IMR-90 (cell line): ENCODE measurements around the gene SLC29A3. TPM values are rescaled to one million over a fixed set of nuclear protein-coding genes. Genes with fewer than 3 reads are reported as not detected.

Experiments used
- ATAC-seq: fragments of 200-7000 bp; cut with Tn5 transposase; 2 replicates; pipeline ENCODE4 v1.9.1; 2020; ENCODE audit warnings: low read depth, mild to moderate bottlenecking, moderate library complexity
- BruUV-seq: library from RNA; stranded (reverse); fragments of 400-500 nt; replicated peaks from 2 replicates; lab custom pipeline; 2021; lab: Mats Ljungman, UMichigan
- CTCF ChIA-PET: fragments of 300-600 bp; formaldehyde crosslinking; extraction: SDS; loops from one replicate; lab custom pipeline; 2021; ENCODE audit warnings: antibody characterized with exemption; lab: Yijun Ruan, JAX
- POLR2A ChIA-PET: fragments of 300-600 bp; sonication (Branson Sonifier 250); formaldehyde crosslinking; loops from one replicate; lab custom pipeline; 2022; ENCODE audit warnings: antibody characterized with exemption; ENCODE audit not compliant: unreplicated experiment; lab: Charles Lee
- DNase-seq: peaks from one replicate; pipeline ENCODE4 v3.0.0; 2013
- H2AFZ ChIP-seq: replicated peaks from 2 replicates; pipeline ENCODE3; 2013; ENCODE audit warnings: low read length, mild to moderate bottlenecking; ENCODE audit not compliant: poor library complexity
- H2AK5ac ChIP-seq: 2 replicates; pipeline ENCODE4 v1.6.1; 2013; ENCODE audit warnings: low read depth, low read length, inconsistent platforms
- H2AK9ac ChIP-seq: replicated peaks from 2 replicates; pipeline ENCODE3; 2013; ENCODE audit warnings: mild to moderate bottlenecking, low read depth, low read length, moderate library complexity; ENCODE audit not compliant: poor library complexity
- H2BK120ac ChIP-seq: 2 replicates; pipeline ENCODE4 v1.6.1; 2013; ENCODE audit warnings: low read depth, low read length, inconsistent platforms
- H2BK15ac ChIP-seq: 3 replicates; pipeline ENCODE4 v1.6.1; 2013; ENCODE audit warnings: low read depth, low read length, inconsistent platforms
- H2BK20ac ChIP-seq: 2 replicates; pipeline ENCODE4 v1.6.1; 2013; ENCODE audit warnings: low read depth, mild to moderate bottlenecking, inconsistent platforms, low read length, moderate library complexity
- H2BK5ac ChIP-seq: 2 replicates; pipeline ENCODE4 v1.6.1; 2013; ENCODE audit warnings: mild to moderate bottlenecking, low read depth, low read length, inconsistent platforms; ENCODE audit not compliant: poor library complexity, severe bottlenecking
- H3K14ac ChIP-seq: replicated peaks from 2 replicates; pipeline ENCODE4 v1.6.1; 2013; ENCODE audit warnings: low read depth, low read length, inconsistent platforms
- H3K18ac ChIP-seq: 2 replicates; pipeline ENCODE4 v1.6.1; 2013; ENCODE audit warnings: low read depth, low read length, control low read depth
- H3K23ac ChIP-seq: 2 replicates; pipeline ENCODE4 v1.6.1; 2013; ENCODE audit warnings: low read depth, low read length, inconsistent platforms
- H3K27ac ChIP-seq: 2 replicates; pipeline ENCODE4 v1.5.1; 2013; ENCODE audit warnings: mild to moderate bottlenecking, control low read depth, low read length; ENCODE audit not compliant: insufficient read depth
- H3K27me3 ChIP-seq: 2 replicates; pipeline ENCODE4 v1.6.1; 2013; ENCODE audit warnings: low read length; ENCODE audit not compliant: control insufficient read depth, insufficient read depth
- H3K36me3 ChIP-seq: 2 replicates; pipeline ENCODE4 v1.6.1; 2013; ENCODE audit warnings: low read length, mixed read lengths; ENCODE audit not compliant: control insufficient read depth, insufficient read depth
- H3K4ac ChIP-seq: 2 replicates; pipeline ENCODE4 v1.6.1; 2013; ENCODE audit warnings: low read depth, low read length, inconsistent platforms
- H3K4me1 ChIP-seq: 2 replicates; pipeline ENCODE4 v1.6.1; 2013; ENCODE audit warnings: low read length, mixed read lengths; ENCODE audit not compliant: control insufficient read depth, insufficient read depth
- H3K4me2 ChIP-seq: 2 replicates; pipeline ENCODE4 v1.6.1; 2013; ENCODE audit warnings: low read depth, mild to moderate bottlenecking, control low read depth, low read length, moderate library complexity
- H3K4me3 ChIP-seq: 2 replicates; pipeline ENCODE4 v1.5.1; 2013; ENCODE audit warnings: low read depth, mild to moderate bottlenecking, control low read depth, low read length, moderate library complexity; ENCODE audit not compliant: insufficient read depth
- H3K56ac ChIP-seq: 2 replicates; pipeline ENCODE4 v1.6.1; 2013; ENCODE audit warnings: low read length, inconsistent platforms; ENCODE audit not compliant: insufficient read depth; ENCODE audit errors: extremely low read depth
- H3K79me1 ChIP-seq, 2 experiments: 2 replicates each; pipeline ENCODE4 v1.6.1; 2013; ENCODE audit warnings: low read length in 2 of 2, inconsistent platforms in 1 of 2, low read depth in 1 of 2
- H3K9ac ChIP-seq: 2 replicates; pipeline ENCODE4 v1.6.1; 2013; ENCODE audit warnings: low read depth, low read length, control low read depth
- H3K9me1 ChIP-seq: 2 replicates; pipeline ENCODE4 v1.6.1; 2013; ENCODE audit warnings: low read length, inconsistent platforms; ENCODE audit not compliant: insufficient read depth
- H3K9me3 ChIP-seq: 2 replicates; pipeline ENCODE4 v1.6.1; 2013; ENCODE audit warnings: low read length; ENCODE audit not compliant: control insufficient read depth, insufficient read depth
- H4K20me1 ChIP-seq: 2 replicates; pipeline ENCODE4 v1.6.1; 2013; ENCODE audit warnings: low read length, inconsistent platforms; ENCODE audit not compliant: insufficient read depth
- H4K5ac ChIP-seq: 2 replicates; pipeline ENCODE4 v1.6.1; 2013; ENCODE audit warnings: mild to moderate bottlenecking, low read depth, low read length, control low read depth
- H4K8ac ChIP-seq, 2 experiments: 2 replicates each; pipeline ENCODE4 v1.6.1; 2013; ENCODE audit warnings: low read depth in 2 of 2, low read length in 2 of 2, control low read depth in 1 of 2, inconsistent platforms in 1 of 2
- H4K91ac ChIP-seq: 2 replicates; pipeline ENCODE4 v1.6.1; 2013; ENCODE audit warnings: low read depth, low read length, inconsistent platforms; ENCODE audit not compliant: insufficient read depth
- FOS ChIP-seq: fragments of 150-350 bp; IDR thresholded peaks from 2 replicates; pipeline ENCODE4 v1.6.1; 2016; ENCODE audit warnings: low read depth, low read length
- MXI1 ChIP-seq: IDR thresholded peaks from 2 replicates; pipeline ENCODE4 v1.6.1; 2012; ENCODE audit warnings: low read depth, mild to moderate bottlenecking, low read length, moderate library complexity, borderline replicate concordance
- NFE2L2 ChIP-seq: fragments of 150-350 bp; IDR thresholded peaks from 2 replicates; pipeline ENCODE4 v1.6.1; 2016; ENCODE audit warnings: low read depth, mild to moderate bottlenecking, low read length
- WGBS, 2 experiments: methylation state at CpG; one replicate each; pipeline versions ENCODE4 v1.1.5 to v1.1.7; 2013; ENCODE audit warnings: missing lambda C conversion rate in 2 of 2; ENCODE audit not compliant: insufficient read length in 1 of 2; ENCODE audit errors: extremely low coverage in 2 of 2; 5-methylcytosine and 5-hydroxymethylcytosine counted together
- dilution Hi-C: fragments of 300-500 bp; cut with HindIII; formaldehyde crosslinking; loops from one replicate; pipeline ENCODE4 v1.14.3; 2018; ENCODE audit warnings: low sequenced_read_pairs; ENCODE audit not compliant: unreplicated experiment
- in situ Hi-C: fragments of 300-500 bp; cut with MboI; formaldehyde crosslinking; loops from 3 replicates; pipeline ENCODE4 v1.14.3; 2019; ENCODE audit warnings: low sequenced_read_pairs, inconsistent platforms, mixed read lengths
- intact Hi-C: fragments of 100-400 bp; cut with micrococcal nuclease; formaldehyde crosslinking; loops from 2 replicates; pipeline ENCODE4 v1.10.0; 2022
- polyA plus RNA-seq, 3 experiments: library from polyadenylated mRNA; depleted of rRNA; stranded (reverse); fragments of >200 nt; gene quantifications; 2 replicates each; pipeline ENCODE4 v1.2.3, GENCODE V29; 2012; ENCODE audit warnings: low replicate concordance in 1 of 3
- total RNA-seq: library from RNA; depleted of rRNA; stranded (reverse); fragments of >200 nt; gene quantifications from 2 replicates; pipeline ENCODE4 v1.2.3, GENCODE V29; 2012
- TF ChIP-seq, protein P1 (sequence below): conservative IDR thresholded peaks from 2 replicates; pipeline ENCODE4 v1.5.1; 2012; ENCODE audit warnings: mild to moderate bottlenecking, low read depth, low read length, improper control_type of control experiment
- TF ChIP-seq, protein P2 (sequence below): fragments of 150-350 bp; IDR thresholded peaks from 2 replicates; pipeline ENCODE4 v1.6.1; 2017; ENCODE audit warnings: mild to moderate bottlenecking, antibody characterized with exemption, low read length, low read depth

The SLC29A3 gene
- total and polyA plus RNA-seq, 2 of the 4 experiments (the other 2 are of a cell fraction): 0.72 to 3.0 TPM

DNA sequence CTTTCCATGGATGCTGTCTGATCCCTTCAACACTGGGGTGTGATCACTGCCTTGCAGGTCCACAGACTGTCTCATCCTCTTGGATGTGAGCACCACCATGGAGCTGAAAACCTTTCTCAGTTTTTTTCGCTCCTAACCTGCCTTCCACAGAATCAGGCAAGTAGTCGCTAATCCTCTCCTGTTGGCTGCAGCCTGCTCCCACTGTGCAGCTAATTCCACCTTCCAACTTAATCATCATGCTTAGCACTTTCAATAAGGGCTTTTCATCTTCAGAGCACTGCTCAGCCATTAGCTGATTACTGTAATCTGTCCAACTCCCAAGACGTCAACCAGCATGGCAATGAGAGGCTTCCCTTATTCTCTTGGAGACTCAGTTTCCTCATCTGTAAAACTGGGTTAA is 62.6 kb downstream of the SLC29A3 start:
- Histone ChIP-seq H3K14ac (no peak overlapping the region), H3K79me1 (no peaks in the 10 kb centered on the region)
- CTCF ChIA-PET: no interaction called here

More for the DNA sequence above, 62.6 kb downstream of the SLC29A3 start:
- TF ChIP-seq MXI1 (no peak), FOS (no peak), NFE2L2 (no peak)
- TF ChIP-seq, protein P1, sequence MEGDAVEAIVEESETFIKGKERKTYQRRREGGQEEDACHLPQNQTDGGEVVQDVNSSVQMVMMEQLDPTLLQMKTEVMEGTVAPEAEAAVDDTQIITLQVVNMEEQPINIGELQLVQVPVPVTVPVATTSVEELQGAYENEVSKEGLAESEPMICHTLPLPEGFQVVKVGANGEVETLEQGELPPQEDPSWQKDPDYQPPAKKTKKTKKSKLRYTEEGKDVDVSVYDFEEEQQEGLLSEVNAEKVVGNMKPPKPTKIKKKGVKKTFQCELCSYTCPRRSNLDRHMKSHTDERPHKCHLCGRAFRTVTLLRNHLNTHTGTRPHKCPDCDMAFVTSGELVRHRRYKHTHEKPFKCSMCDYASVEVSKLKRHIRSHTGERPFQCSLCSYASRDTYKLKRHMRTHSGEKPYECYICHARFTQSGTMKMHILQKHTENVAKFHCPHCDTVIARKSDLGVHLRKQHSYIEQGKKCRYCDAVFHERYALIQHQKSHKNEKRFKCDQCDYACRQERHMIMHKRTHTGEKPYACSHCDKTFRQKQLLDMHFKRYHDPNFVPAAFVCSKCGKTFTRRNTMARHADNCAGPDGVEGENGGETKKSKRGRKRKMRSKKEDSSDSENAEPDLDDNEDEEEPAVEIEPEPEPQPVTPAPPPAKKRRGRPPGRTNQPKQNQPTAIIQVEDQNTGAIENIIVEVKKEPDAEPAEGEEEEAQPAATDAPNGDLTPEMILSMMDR: no peak
- TF ChIP-seq, protein P2, sequence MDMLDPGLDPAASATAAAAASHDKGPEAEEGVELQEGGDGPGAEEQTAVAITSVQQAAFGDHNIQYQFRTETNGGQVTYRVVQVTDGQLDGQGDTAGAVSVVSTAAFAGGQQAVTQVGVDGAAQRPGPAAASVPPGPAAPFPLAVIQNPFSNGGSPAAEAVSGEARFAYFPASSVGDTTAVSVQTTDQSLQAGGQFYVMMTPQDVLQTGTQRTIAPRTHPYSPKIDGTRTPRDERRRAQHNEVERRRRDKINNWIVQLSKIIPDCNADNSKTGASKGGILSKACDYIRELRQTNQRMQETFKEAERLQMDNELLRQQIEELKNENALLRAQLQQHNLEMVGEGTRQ: no peak
- Histone ChIP-seq H3K4me2 (no peak overlapping the region), H2AK9ac (no peak overlapping the region), H2AFZ (no peak overlapping the region), H4K8ac (no peak overlapping the region), H3K4me3 (no peak overlapping the region), H3K23ac (no peak overlapping the region), H3K18ac (no peak overlapping the region), H4K20me1 (no peaks in the 10 kb centered on the region), H3K9me1 (no peaks in the 10 kb centered on the region), H2BK120ac (no peak overlapping the region), H3K27ac (no peak overlapping the region), H2AK5ac (no peak overlapping the region), H2BK15ac (no peak overlapping the region), H3K9me3 (no peaks in the 10 kb centered on the region), H4K91ac (no peak overlapping the region), H2BK20ac (no peak overlapping the region), H3K4me1 (no peaks in the 10 kb centered on the region), H4K5ac (no peak overlapping the region), H3K9ac (no peak overlapping the region), H3K4ac (no peak overlapping the region), H2BK5ac (no peak overlapping the region), H3K27me3 (peaks cover 27% of the 10 kb centered on the region), H3K56ac (no peak overlapping the region), H3K36me3 (no peaks in the 10 kb centered on the region)
- no peak for DNase-seq
- intact Hi-C loops (no loop called here), dilution Hi-C loops (no loop called here), in situ Hi-C loops (loop anchor here (10.0 kb wide), 1 partner anchor 433 kb away; no protein-coding TSS in a partner anchor)
- POLR2A ChIA-PET: no interaction called here
- WGBS, 2 experiments: 80% methylated on average over 2 of the region's 3 CpGs; no CpG with 5 or more reads in 1 of the 2 experiments
- ATAC-seq: no peak
- no TSS peak for BruUV-seq
